B cell (primary cell): Measurements from ENCODE around the gene TRA2B. TPM values are rescaled to one million over a fixed set of nuclear protein-coding genes. Genes with fewer than 3 reads are reported as not detected.

Source experiments
- ATAC-seq: fragments of 200-7000 bp; cut with Tn5 transposase; one replicate; pipeline ENCODE4 v1.10.0; 2021; ENCODE audit warnings: low read depth, mild to moderate bottlenecking, moderate number of reproducible peaks, moderate library complexity
- CTCF ChIA-PET: fragments of 350-600 bp; sonication (Branson Sonifier 250); formaldehyde crosslinking; loops from one replicate; lab custom pipeline; 2021; ENCODE audit warnings: antibody characterized with exemption, inconsistent platforms; lab: Charles Lee
- POLR2A ChIA-PET: fragments of 350-600 bp; sonication (Branson Sonifier 250); formaldehyde crosslinking; loops from one replicate; lab custom pipeline; 2021; ENCODE audit warnings: antibody characterized with exemption; lab: Charles Lee
- DNase-seq: peaks from one replicate; pipeline ENCODE4 v3.0.0; 2013
- H2AFZ ChIP-seq: 2 replicates; pipeline ENCODE4 v1.6.1; 2012; ENCODE audit warnings: mild to moderate bottlenecking, low read depth, low read length; ENCODE audit not compliant: insufficient read depth, poor library complexity, severe bottlenecking
- H3K27ac ChIP-seq, 2 donors: 1 replicate in 1 of 2; 2 replicates in 1 of 2; pipeline ENCODE4 v1.5.1; 2012 to 2013; ENCODE audit warnings: low read length in 2 of 2, mild to moderate bottlenecking in 2 of 2, moderate library complexity in 1 of 2
- H3K27me3 ChIP-seq, 4 experiments: fragments of 200-600 bp in 1 of 4; sonication (generic) in 1 of 4; replicated peaks in 1 of 4; 1 replicate in 2 of 4; 2 replicates in 2 of 4; pipeline versions ENCODE4 v1.6.1 to v1.7.0; 2013 to 2016; ENCODE audit warnings: low read length in 3 of 4, mild to moderate bottlenecking in 2 of 4, mixed read lengths in 1 of 4, moderate library complexity in 1 of 4; ENCODE audit not compliant: insufficient read depth in 4 of 4, control insufficient read depth in 3 of 4; ENCODE audit errors: control extremely low read depth in 1 of 4
- H3K36me3 ChIP-seq, 2 experiments: replicated peaks in 1 of 2; 1 replicate in 1 of 2; 2 replicates in 1 of 2; pipeline versions ENCODE4 v1.6.1 to v1.7.1; 2013; ENCODE audit warnings: low read length in 1 of 2; ENCODE audit not compliant: insufficient read depth in 2 of 2, control insufficient read depth in 1 of 2; ENCODE audit errors: control extremely low read depth in 1 of 2, extremely low read depth in 1 of 2
- H3K4me1 ChIP-seq, 2 donors: fragments of 200-600 bp in 1 of 2; sonication (generic) in 1 of 2; 1 replicate in 1 of 2; 2 replicates in 1 of 2; pipeline versions ENCODE4 v1.5.1 to v1.6.1; 2013 to 2017; ENCODE audit warnings: low read length in 2 of 2; ENCODE audit not compliant: control insufficient read depth in 2 of 2, insufficient read depth in 2 of 2
- H3K4me2 ChIP-seq: replicated peaks from 2 replicates; pipeline ENCODE3; 2012; ENCODE audit warnings: mild to moderate bottlenecking, low read depth, low read length; ENCODE audit not compliant: poor library complexity, severe bottlenecking
- H3K4me3 ChIP-seq, 5 experiments: fragments of 200-600 bp in 1 of 5; sonication (generic) in 1 of 5; 1 replicate in 3 of 5; 2 replicates in 2 of 5; pipeline versions ENCODE4 v1.5.1 to v1.7.0; 2011 to 2016; ENCODE audit warnings: low read length in 4 of 5, mild to moderate bottlenecking in 4 of 5, low read depth in 2 of 5, control low read depth in 1 of 5, moderate library complexity in 1 of 5; ENCODE audit not compliant: insufficient read depth in 1 of 5; ENCODE audit errors: control extremely low read depth in 1 of 5, extremely low read depth in 1 of 5
- H3K79me2 ChIP-seq: fragments of 200-600 bp; sonication (generic); one replicate; pipeline ENCODE4 v1.6.0; 2016; ENCODE audit warnings: low read length; ENCODE audit not compliant: control insufficient read depth, insufficient read depth
- H3K9ac ChIP-seq: fragments of 200-600 bp; sonication (generic); 2 replicates; pipeline ENCODE4 v1.6.1; 2017; ENCODE audit warnings: mild to moderate bottlenecking, low read length, moderate library complexity
- H3K9me3 ChIP-seq, 3 donors: one replicate each; pipeline versions ENCODE4 v1.6.1 to v1.7.1; 2013; ENCODE audit warnings: low read length in 2 of 3; ENCODE audit not compliant: control insufficient read depth in 2 of 3, insufficient read depth in 1 of 3; ENCODE audit errors: control extremely low read depth in 1 of 3
- H4K20me1 ChIP-seq: 2 replicates; pipeline ENCODE4 v1.6.0; 2012; ENCODE audit warnings: mild to moderate bottlenecking, low read length; ENCODE audit not compliant: insufficient read depth, control insufficient read depth, poor library complexity, severe bottlenecking
- H3K27ac Mint-ChIP-seq: one replicate; pipeline ENCODE4 v1.8.0; 2021; ENCODE audit warnings: mixed read lengths
- H3K27me3 Mint-ChIP-seq: one replicate; pipeline ENCODE4 v1.8.0; 2021; ENCODE audit warnings: mixed read lengths
- H3K4me1 Mint-ChIP-seq: one replicate; pipeline ENCODE4 v1.8.0; 2021; ENCODE audit warnings: mixed read lengths
- H3K4me3 Mint-ChIP-seq: one replicate; pipeline ENCODE4 v1.8.0; 2021; ENCODE audit warnings: mixed read lengths
- H3K9me3 Mint-ChIP-seq: one replicate; pipeline ENCODE4 v1.8.0; 2022; ENCODE audit warnings: mixed read lengths; ENCODE audit not compliant: insufficient read depth
- CTCF ChIP-seq: fragments of 200-600 bp; IDR thresholded peaks from one replicate; pipeline ENCODE4 v1.8.0; 2022; ENCODE audit warnings: antibody characterized with exemption, mild to moderate bottlenecking
- EZH2 ChIP-seq: IDR thresholded peaks from 2 replicates; pipeline ENCODE4 v1.6.1; 2012; ENCODE audit warnings: borderline replicate concordance, low read depth, mild to moderate bottlenecking, moderate library complexity, low read length; ENCODE audit not compliant: insufficient read depth, poor library complexity, severe bottlenecking
- WGBS: methylation state at CpG from one replicate; pipeline ENCODE4 v1.1.5; 2013; ENCODE audit warnings: missing lambda C conversion rate; ENCODE audit not compliant: insufficient coverage; 5-methylcytosine and 5-hydroxymethylcytosine counted together
- intact Hi-C: fragments of 100-400 bp; cut with micrococcal nuclease; formaldehyde crosslinking; loops from one replicate; pipeline ENCODE4 v1.10.0; 2022
- polyA plus RNA-seq: library from polyadenylated mRNA; depleted of rRNA; stranded (reverse); fragments of >200 nt; gene quantifications from 2 replicates; pipeline ENCODE4 v1.2.3, GENCODE V29; 2012
- total RNA-seq, 2 donors: library from RNA; stranded (reverse); fragments of 120-200 nt in 1 of 2; gene quantifications; 1 replicate in 1 of 2; 2 replicates in 1 of 2; pipeline versions ENCODE4 v1.2.3 to v1.2.4, GENCODE V29; 2013 to 2022

The TRA2B gene
- total and polyA plus RNA-seq, 2 donors (not counting 1 experiment from before 2014, with no cell fraction given) = 220 to 1,062 TPM

- Mint-ChIP-seq H3K4me1 (no peaks in the 10 kb centered on the region), H3K4me3 (no peak overlapping the region), H3K27me3 (no peaks in the 10 kb centered on the region), H3K27ac (no peak overlapping the region), H3K9me3 (no peaks in the 10 kb centered on the region)
- intact Hi-C loops = loop anchor here (2.0 kb wide), 1 partner anchor 24 kb away; no protein-coding TSS in a partner anchor
- DNase-seq (peak; percentile 30), ATAC-seq (no peak)
- H3K4me3 ChIP-seq = no peak overlapping the region
- H3K9me3 ChIP-seq = no peaks in the 10 kb centered on the region
- no peaks in the 10 kb centered on the region for H3K79me2 ChIP-seq
- no peaks in the 10 kb centered on the region for H3K4me1 ChIP-seq
- POLR2A ChIA-PET = interaction anchor here (1.5 kb wide), 1 partner anchor 14 kb away, joined by 4 read pairs; no protein-coding TSS in a partner anchor
- no peak overlapping the region for H2AFZ ChIP-seq
- no peak overlapping the region for H3K27ac ChIP-seq
- no peak for TF ChIP-seq EZH2
- no peak for TF ChIP-seq CTCF
- CTCF ChIA-PET = interaction anchor here (0.7 to 1.5 kb wide), 2 partner anchors 31 to 613 kb away, joined by 5 to 7 read pairs; no protein-coding TSS in a partner anchor
- peaks cover 18% of the 10 kb centered on the region for H4K20me1 ChIP-seq
- 90% methylated on average over 2 of the region's 7 CpGs for WGBS
- H3K27me3 ChIP-seq = no peaks in the 10 kb centered on the region
- H3K36me3 ChIP-seq = peaks cover 4 to 46% of the 10 kb centered on the region in 2 experiments
- no peak overlapping the region for H3K9ac ChIP-seq
- H3K4me2 ChIP-seq = no peak overlapping the region
Observed at GRCh38 chr3:185912929-185913901, 24.6 kb downstream of the TRA2B start.
